ENCODE data around the gene ARHGAP26.

ARHGAP26 gene

DNA sequence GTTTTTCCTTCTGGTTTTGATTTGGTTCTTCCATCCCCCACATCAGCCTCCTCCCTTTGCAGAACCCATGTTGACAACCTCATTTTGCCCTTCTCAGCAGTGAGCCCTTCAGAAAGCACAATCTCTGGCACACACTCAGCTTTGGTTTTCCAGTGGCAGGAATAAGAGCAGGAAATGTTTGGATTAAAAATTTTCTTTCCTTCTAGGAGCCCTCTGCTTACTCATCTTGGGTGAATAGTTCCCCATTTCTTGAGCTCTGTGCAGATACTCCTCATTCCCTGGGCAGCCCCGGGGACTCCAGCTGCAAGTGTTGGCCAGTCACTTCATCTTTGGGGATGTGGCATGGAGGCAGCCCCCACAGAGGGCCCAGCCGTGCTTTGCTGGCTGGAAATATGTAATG, 462.9 kb downstream of the ARHGAP26 start:
- no peak for DNase-seq (ENCODE audit: low spot score)
- peak overlapping the region; percentile 45; the same call in 1 of the 2 replicates for H3K27ac ChIP-seq
- ChIA-PET POLR2A (ENCODE audit: low non-redundant PET) (no interaction called here), CTCF (interaction anchor here (0.6 to 1.0 kb wide), 4 partner anchors 27 to 1740 kb away, joined by 3 to 4 read pairs (median 3); no protein-coding TSS in a partner anchor)
- TF ChIP-seq, protein P1, sequence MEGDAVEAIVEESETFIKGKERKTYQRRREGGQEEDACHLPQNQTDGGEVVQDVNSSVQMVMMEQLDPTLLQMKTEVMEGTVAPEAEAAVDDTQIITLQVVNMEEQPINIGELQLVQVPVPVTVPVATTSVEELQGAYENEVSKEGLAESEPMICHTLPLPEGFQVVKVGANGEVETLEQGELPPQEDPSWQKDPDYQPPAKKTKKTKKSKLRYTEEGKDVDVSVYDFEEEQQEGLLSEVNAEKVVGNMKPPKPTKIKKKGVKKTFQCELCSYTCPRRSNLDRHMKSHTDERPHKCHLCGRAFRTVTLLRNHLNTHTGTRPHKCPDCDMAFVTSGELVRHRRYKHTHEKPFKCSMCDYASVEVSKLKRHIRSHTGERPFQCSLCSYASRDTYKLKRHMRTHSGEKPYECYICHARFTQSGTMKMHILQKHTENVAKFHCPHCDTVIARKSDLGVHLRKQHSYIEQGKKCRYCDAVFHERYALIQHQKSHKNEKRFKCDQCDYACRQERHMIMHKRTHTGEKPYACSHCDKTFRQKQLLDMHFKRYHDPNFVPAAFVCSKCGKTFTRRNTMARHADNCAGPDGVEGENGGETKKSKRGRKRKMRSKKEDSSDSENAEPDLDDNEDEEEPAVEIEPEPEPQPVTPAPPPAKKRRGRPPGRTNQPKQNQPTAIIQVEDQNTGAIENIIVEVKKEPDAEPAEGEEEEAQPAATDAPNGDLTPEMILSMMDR (conservative IDR thresholded peaks at IDR 0.05; ENCODE audit: low read depth), result no peak

DNA sequence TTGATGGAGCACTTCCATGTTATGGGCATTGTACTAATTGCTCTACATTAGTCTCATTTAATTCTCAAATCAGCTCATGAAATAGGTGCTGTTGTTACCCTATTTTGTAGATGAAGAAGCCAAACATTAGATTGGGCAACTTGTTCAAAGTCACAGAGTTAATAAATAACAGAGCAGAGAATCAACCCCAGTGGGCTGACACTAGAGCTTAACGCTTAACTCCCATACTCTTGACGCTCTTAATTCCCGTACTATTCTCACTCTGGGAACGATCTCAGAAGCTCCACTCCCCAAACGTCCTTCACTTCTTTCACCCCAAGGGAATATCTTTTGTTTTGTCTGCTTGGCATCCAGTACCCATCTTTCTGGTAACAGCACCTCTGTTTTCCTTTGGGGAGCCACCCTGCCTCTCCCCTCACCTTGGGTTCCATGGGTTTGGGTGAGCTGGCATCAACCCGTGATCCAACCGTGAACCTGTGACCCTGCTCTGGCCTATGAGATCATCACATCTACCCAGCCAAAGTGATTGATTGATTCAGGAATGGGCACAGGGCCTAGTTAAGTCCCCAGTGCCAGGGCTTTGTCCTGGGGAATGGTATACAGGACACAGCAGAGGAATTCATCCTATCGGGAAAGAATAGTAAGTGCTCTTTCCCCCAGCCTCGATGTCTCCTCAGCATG, 464.1 kb downstream of the ARHGAP26 start:
- DNase-seq (ENCODE audit: low spot score), result peak; percentile 25
- ChIA-PET POLR2A (ENCODE audit: low non-redundant PET) (no interaction called here), CTCF (interaction anchor here (0.6 to 1.1 kb wide), 5 partner anchors 13 to 795 kb away, joined by 3 to 5 read pairs (median 3); partner anchors contain the start of gene NR3C1)
- H3K27ac ChIP-seq, result peak overlapping the region; percentile 82
- TF ChIP-seq, protein P1 (conservative IDR thresholded peaks at IDR 0.05; ENCODE audit: low read depth), result no peak

- peak; percentile 99 for DNase-seq (ENCODE audit: low spot score)
- H3K27ac ChIP-seq, result peak overlapping the region; percentile 82
- TF ChIP-seq, protein P1 (conservative IDR thresholded peaks at IDR 0.05; ENCODE audit: low read depth), result no peak
- CTCF ChIA-PET, result no interaction called here
- POLR2A ChIA-PET (ENCODE audit: low non-redundant PET), result interaction anchor here (0.7 kb wide), 1 partner anchor 30 kb away, joined by 6 read pairs; no protein-coding TSS in a partner anchor
These were observed 465.2 kb downstream of the ARHGAP26 start for GRCh38 chr5:143235423-143235822.

GRCh38 chr5:143236682-143237081, 466.5 kb downstream of the ARHGAP26 start:
- no peak for DNase-seq (ENCODE audit: low spot score)
- CTCF ChIA-PET, result no interaction called here
- TF ChIP-seq, protein P1 (conservative IDR thresholded peaks at IDR 0.05; ENCODE audit: low read depth), result no peak
- H3K27ac ChIP-seq, result no peak overlapping the region
- POLR2A ChIA-PET (ENCODE audit: low non-redundant PET), result no interaction called here

DNA sequence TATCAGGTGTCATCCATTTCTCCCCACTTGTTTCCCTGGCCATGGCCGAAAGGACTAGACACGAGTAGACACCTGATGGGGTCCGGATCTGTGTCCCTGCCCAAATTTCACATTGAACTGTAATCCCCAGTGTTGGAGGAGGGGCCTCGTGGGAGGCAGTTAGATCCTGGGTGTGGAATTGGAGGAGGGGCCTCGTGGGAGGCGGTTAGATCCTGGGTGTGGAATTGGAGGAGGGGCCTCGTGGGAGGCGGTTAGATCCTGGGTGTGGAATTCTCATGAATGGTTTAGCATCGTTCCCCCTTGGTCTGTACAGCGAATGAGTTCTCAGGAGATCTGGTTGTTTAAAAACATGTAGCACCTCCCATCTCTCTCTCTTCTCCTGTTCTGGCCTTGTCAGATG, 467.5 kb downstream of the ARHGAP26 start:
- ChIA-PET POLR2A (ENCODE audit: low non-redundant PET) (interaction anchor here (0.6 kb wide), 1 partner anchor 50 kb away, joined by 3 read pairs; no protein-coding TSS in a partner anchor), CTCF (no interaction called here)
- TF ChIP-seq, protein P1 (conservative IDR thresholded peaks at IDR 0.05; ENCODE audit: low read depth), result no peak
- no peak for DNase-seq (ENCODE audit: low spot score)
- no peak overlapping the region for H3K27ac ChIP-seq

DNA sequence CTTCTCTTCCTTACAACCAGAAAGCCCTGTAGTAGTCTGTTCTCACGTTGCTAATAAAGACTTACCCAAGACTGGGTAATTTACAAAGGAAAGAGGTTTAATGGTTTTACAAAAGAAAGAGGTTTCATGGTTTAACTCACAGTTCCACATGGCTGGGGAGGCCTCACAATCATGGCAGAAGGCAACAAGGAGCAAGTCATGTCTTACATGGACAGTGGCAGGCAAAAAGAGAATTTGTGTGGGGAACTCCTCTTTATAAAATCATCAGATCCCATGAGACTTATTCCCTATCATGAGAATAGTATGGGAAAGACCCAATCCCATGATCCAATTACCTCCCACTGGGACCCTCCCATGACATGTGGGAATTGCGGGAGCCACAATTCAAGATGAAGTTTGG, 468.4 kb downstream of the ARHGAP26 start:
- ChIA-PET CTCF (no interaction called here), POLR2A (ENCODE audit: low non-redundant PET) (no interaction called here)
- no peak overlapping the region for H3K27ac ChIP-seq
- DNase-seq (ENCODE audit: low spot score), result no peak
- TF ChIP-seq, protein P1 (conservative IDR thresholded peaks at IDR 0.05; ENCODE audit: low read depth), result no peak
